DND-41 (cell line): ENCODE results near the gene MOB3B.

Experiments
- ATAC-seq: fragments of 200-7000 bp; cut with Tn5 transposase; 3 replicates; pipeline ENCODE4 v1.9.1; 2021; ENCODE audit warnings: low read depth; ENCODE audit not compliant: insufficient read depth
- DNase-seq: peaks from one replicate; pipeline ENCODE4 v3.0.0-alpha.2; 2020
- H2AFZ ChIP-seq: 2 replicates; pipeline ENCODE4 v1.6.0; 2012; ENCODE audit warnings: low read depth, low read length
- H3K27ac ChIP-seq: 2 replicates; pipeline ENCODE4 v1.5.1; 2012; ENCODE audit warnings: low read length, inconsistent platforms
- H3K27me3 ChIP-seq: fragments of 200-600 bp; sonication (generic); 2 replicates; pipeline ENCODE4 v1.6.0; 2012; ENCODE audit warnings: low read length, mild to moderate bottlenecking, inconsistent platforms; ENCODE audit not compliant: insufficient read depth, poor library complexity
- H3K36me3 ChIP-seq: 2 replicates; pipeline ENCODE4 v1.5.1; 2012; ENCODE audit warnings: low read length, inconsistent platforms; ENCODE audit not compliant: insufficient read depth
- H3K4me1 ChIP-seq: 2 replicates; pipeline ENCODE4 v1.5.1; 2012; ENCODE audit warnings: mild to moderate bottlenecking, low read length; ENCODE audit not compliant: insufficient read depth
- H3K4me2 ChIP-seq: 2 replicates; pipeline ENCODE4 v1.6.0; 2012; ENCODE audit warnings: mild to moderate bottlenecking, moderate library complexity, low read length, inconsistent platforms; ENCODE audit not compliant: insufficient read depth
- H3K4me3 ChIP-seq, 2 experiments: fragments of 200-600 bp in 1 of 2; shearing (Covaris generic) in 1 of 2; 2 replicates each; pipeline ENCODE4 v1.5.1; 2012 to 2016; ENCODE audit warnings: inconsistent platforms in 2 of 2, low read length in 2 of 2, mild to moderate bottlenecking in 2 of 2, low read depth in 1 of 2, moderate library complexity in 1 of 2
- H3K79me2 ChIP-seq: 2 replicates; pipeline ENCODE4 v1.6.0; 2012; ENCODE audit warnings: low read length, inconsistent platforms; ENCODE audit not compliant: insufficient read depth
- H3K9ac ChIP-seq: 2 replicates; pipeline ENCODE4 v1.6.0; 2012; ENCODE audit warnings: low read depth, mild to moderate bottlenecking, inconsistent platforms, low read length, moderate library complexity
- H3K9me3 ChIP-seq: 2 replicates; pipeline ENCODE4 v1.5.1; 2012; ENCODE audit warnings: low read length, moderate library complexity, mild to moderate bottlenecking, inconsistent platforms; ENCODE audit not compliant: insufficient read depth, severe bottlenecking
- H4K20me1 ChIP-seq: 2 replicates; pipeline ENCODE4 v1.6.0; 2012; ENCODE audit warnings: low read length; ENCODE audit not compliant: insufficient read depth
- CTCF ChIP-seq: IDR thresholded peaks from 2 replicates; pipeline ENCODE4 v1.5.1; 2012; ENCODE audit warnings: borderline replicate concordance, low read length, moderate library complexity, mild to moderate bottlenecking; ENCODE audit not compliant: poor library complexity, severe bottlenecking; ENCODE audit errors: extremely low read depth
- EZH2 ChIP-seq: IDR thresholded peaks from 3 replicates; pipeline ENCODE4 v1.6.1; 2012; ENCODE audit warnings: borderline replicate concordance, low read depth, mild to moderate bottlenecking, moderate library complexity, low read length, inconsistent platforms; ENCODE audit not compliant: severe bottlenecking

The MOB3B gene

DNA sequence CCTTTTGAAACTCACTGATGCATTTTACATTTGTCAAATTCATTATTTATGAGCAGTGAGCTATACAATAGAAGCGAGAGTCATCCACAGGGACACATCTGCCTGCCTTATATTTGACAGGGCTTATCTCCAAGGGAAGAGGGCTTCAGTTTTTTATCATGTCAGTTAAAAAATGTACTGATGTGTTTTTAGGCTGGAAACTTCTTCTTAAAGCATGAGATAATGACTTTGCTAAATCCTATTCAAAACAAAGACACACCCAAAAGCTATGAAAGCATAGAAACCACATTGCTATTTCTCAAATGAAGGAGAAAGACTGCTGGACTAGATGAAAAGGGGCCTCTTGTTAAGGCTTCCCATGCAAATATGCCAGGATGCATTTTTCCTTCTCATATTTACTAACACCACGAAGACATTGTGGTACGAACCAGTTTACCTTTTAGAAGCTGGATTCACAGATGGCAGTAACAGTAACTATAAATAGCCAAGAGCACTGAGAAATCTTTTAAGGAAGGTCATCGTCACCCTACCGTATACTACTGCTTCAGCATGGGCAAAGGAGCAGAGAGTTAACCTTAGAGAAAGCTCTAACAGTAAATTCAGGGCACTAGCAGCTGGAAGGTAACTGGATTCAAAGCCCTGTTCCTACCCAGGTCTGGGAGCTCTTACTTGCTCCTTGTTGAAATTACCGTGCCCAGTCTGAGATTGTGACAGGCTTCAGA is 91.8 kb downstream of the MOB3B start:
- H3K36me3 ChIP-seq, result no peaks in the 10 kb centered on the region
- H3K79me2 ChIP-seq, result no peaks in the 10 kb centered on the region
- ATAC-seq (no peak), DNase-seq (no peak)
- no peaks in the 10 kb centered on the region for H4K20me1 ChIP-seq
- H3K4me1 ChIP-seq, result no peaks in the 10 kb centered on the region
- no peak overlapping the region for H3K4me2 ChIP-seq
- no peak overlapping the region for H3K4me3 ChIP-seq
- no peak overlapping the region for H3K9ac ChIP-seq
- TF ChIP-seq EZH2 (no peak), CTCF (no peak)
- no peaks in the 10 kb centered on the region for H3K27me3 ChIP-seq
- no peak overlapping the region for H3K27ac ChIP-seq
- no peaks in the 10 kb centered on the region for H3K9me3 ChIP-seq
- H2AFZ ChIP-seq, result no peak overlapping the region

GRCh38 chr9:27436234-27436633 is 93.4 kb downstream of the MOB3B start:
- Histone ChIP-seq H3K9me3 (no peaks in the 10 kb centered on the region), H3K79me2 (no peaks in the 10 kb centered on the region), H2AFZ (no peak overlapping the region), H3K27ac (no peak overlapping the region), H3K9ac (no peak overlapping the region), H3K36me3 (no peaks in the 10 kb centered on the region), H4K20me1 (no peaks in the 10 kb centered on the region), H3K4me1 (no peaks in the 10 kb centered on the region), H3K4me2 (no peak overlapping the region), H3K27me3 (no peaks in the 10 kb centered on the region), H3K4me3 (no peak overlapping the region)
- no peak for DNase-seq
- no peak for TF ChIP-seq CTCF
- TF ChIP-seq EZH2, result no peak
- ATAC-seq, result no peak

GRCh38 chr9:27433631-27434325 is 95.8 kb downstream of the MOB3B start:
- no peak overlapping the region for H3K4me2 ChIP-seq
- no peak for TF ChIP-seq EZH2
- no peak for TF ChIP-seq CTCF
- DNase-seq (no peak), ATAC-seq (no peak)
- H4K20me1 ChIP-seq, result no peaks in the 10 kb centered on the region
- H2AFZ ChIP-seq, result no peak overlapping the region
- no peaks in the 10 kb centered on the region for H3K27me3 ChIP-seq
- H3K27ac ChIP-seq, result no peak overlapping the region
- H3K4me3 ChIP-seq, result no peak overlapping the region
- no peaks in the 10 kb centered on the region for H3K79me2 ChIP-seq
- no peak overlapping the region for H3K9ac ChIP-seq
- no peaks in the 10 kb centered on the region for H3K9me3 ChIP-seq
- no peaks in the 10 kb centered on the region for H3K4me1 ChIP-seq
- H3K36me3 ChIP-seq, result no peaks in the 10 kb centered on the region

- Histone ChIP-seq H3K4me2 (no peak overlapping the region), H3K4me3 (no peak overlapping the region), H3K9ac (no peak overlapping the region), H2AFZ (no peak overlapping the region), H3K79me2 (no peaks in the 10 kb centered on the region), H3K36me3 (no peaks in the 10 kb centered on the region), H3K27ac (no peak overlapping the region), H3K4me1 (no peaks in the 10 kb centered on the region), H4K20me1 (no peaks in the 10 kb centered on the region), H3K27me3 (no peaks in the 10 kb centered on the region), H3K9me3 (no peaks in the 10 kb centered on the region)
- TF ChIP-seq EZH2 (no peak), CTCF (no peak)
- no peak for DNase-seq
- no peak for ATAC-seq
Measured at GRCh38 chr9:27432308-27432707, 97.3 kb downstream of the MOB3B start.
